GM12878 (cell line): Measurements from ENCODE around the gene CLDN19. TPM values are rescaled to one million over a fixed set of nuclear protein-coding genes. Genes with fewer than 3 reads are reported as not detected.

ENCODE experiments used
- BHLHE40 ChIP-seq, 2 experiments: fragments of 450-650 bp in 1 of 2; IDR thresholded peaks; 2 replicates each; pipeline ENCODE4 v1.6.1; 2011 to 2017; ENCODE audit warnings: low read depth in 2 of 2, borderline replicate concordance in 1 of 2, improper control_type of control experiment in 1 of 2, low read length in 1 of 2, mild to moderate bottlenecking in 1 of 2
- DPF2 ChIP-seq: fragments of 450-650 bp; IDR thresholded peaks from 2 replicates; pipeline ENCODE4 v1.6.1; 2017; ENCODE audit warnings: mild to moderate bottlenecking
- KAT2A ChIP-seq: conservative IDR thresholded peaks from 2 replicates; pipeline ENCODE4 v1.6.1; 2011; ENCODE audit warnings: low read depth, low read length; ENCODE audit not compliant: control insufficient read depth
- KLF5 ChIP-seq: fragments of 450-650 bp; IDR thresholded peaks from 2 replicates; pipeline ENCODE4 v1.6.1; 2014; ENCODE audit warnings: mild to moderate bottlenecking; ENCODE audit not compliant: partially characterized antibody
- MEF2B ChIP-seq: fragments of 450-650 bp; IDR thresholded peaks from 2 replicates; pipeline ENCODE4 v1.6.1; 2018; ENCODE audit warnings: mild to moderate bottlenecking, moderate library complexity; ENCODE audit not compliant: partially characterized antibody, poor library complexity, severe bottlenecking
- MXI1 ChIP-seq: fragments of 150-350 bp; IDR thresholded peaks from 2 replicates; pipeline ENCODE4 v1.6.1; 2011; ENCODE audit warnings: low read depth, mild to moderate bottlenecking, inconsistent platforms, low read length, improper control_type of control experiment
- NRF1 ChIP-seq: conservative IDR thresholded peaks from 2 replicates; pipeline ENCODE4 v1.6.1; 2011; ENCODE audit warnings: mild to moderate bottlenecking, low read depth, low read length, improper control_type of control experiment
- PAX5 ChIP-seq: IDR thresholded peaks from 2 replicates; pipeline ENCODE4 v1.6.1; 2011; ENCODE audit warnings: low read depth, low read length, borderline replicate concordance
- SRF ChIP-seq, 2 experiments: IDR thresholded peaks; 2 replicates each; pipeline ENCODE4 v1.6.1; 2011; ENCODE audit warnings: low read depth in 2 of 2, low read length in 2 of 2, mild to moderate bottlenecking in 1 of 2, moderate library complexity in 1 of 2
- TAF1 ChIP-seq: IDR thresholded peaks from 2 replicates; pipeline ENCODE4 v1.6.1; 2011; ENCODE audit warnings: mild to moderate bottlenecking, low read depth, low read length, borderline replicate concordance
- TCF12 ChIP-seq: IDR thresholded peaks from 2 replicates; pipeline ENCODE4 v1.6.1; 2011; ENCODE audit warnings: low read depth, mild to moderate bottlenecking, low read length
- WRNIP1 ChIP-seq: IDR thresholded peaks from 2 replicates; pipeline ENCODE4 v1.6.1; 2011; ENCODE audit warnings: low read depth, low read length, improper control_type of control experiment, borderline replicate concordance
- ZNF207 ChIP-seq: fragments of 450-650 bp; IDR thresholded peaks from 2 replicates; pipeline ENCODE4 v1.6.1; 2014; ENCODE audit warnings: antibody characterized with exemption, mild to moderate bottlenecking, borderline replicate concordance
- ZNF274 ChIP-seq: IDR thresholded peaks from one replicate; pipeline ENCODE4 v1.8.0; 2011; ENCODE audit not compliant: insufficient read length, insufficient read depth
- polyA plus RNA-seq, 11 experiments: library from polyadenylated mRNA; depleted of rRNA in 4 of 11; unstranded in 6 of 11; stranded (reverse) in 5 of 11; fragments of >200 nt; fragmentation: Nextera tagmentation in 4 of 11; fragmentation: Illumina TruSeq in 1 of 11; extraction: Ambion mirVana in 4 of 11; extraction: Trizol in 1 of 11; gene quantifications; 1 replicate in 1 of 11; 2 replicates in 10 of 11; pipeline versions ENCODE4 v1.2.1 to v1.2.3, GENCODE V29; 2011 to 2016; ENCODE audit warnings: inconsistent platforms in 2 of 11, missing spikeins in 2 of 11, low read depth in 1 of 11
- total RNA-seq, 4 experiments: library from RNA; depleted of rRNA in 3 of 4; stranded (reverse); fragments of >200 nt in 3 of 4; fragmentation: Illumina TruSeq in 1 of 4; extraction: Trizol in 1 of 4; gene quantifications; 2 replicates each; pipeline versions ENCODE4 v1.2.1 to v1.2.3, GENCODE V29; 2013 to 2021
- TF ChIP-seq, protein P1 (sequence below): IDR thresholded peaks from 2 replicates; pipeline ENCODE4 v1.6.1; 2011; ENCODE audit warnings: borderline replicate concordance, low read depth, mild to moderate bottlenecking, moderate library complexity, mixed read lengths, low read length; ENCODE audit not compliant: insufficient read depth; ENCODE audit errors: extremely low read length
- TF ChIP-seq, protein P2 (sequence below), 3 experiments: IDR thresholded peaks in 2 of 3; conservative IDR thresholded peaks in 1 of 3; 2 replicates each; pipeline ENCODE4 v1.5.1; 2011; ENCODE audit warnings: low read depth in 3 of 3, low read length in 3 of 3, mild to moderate bottlenecking in 3 of 3, control low read depth in 2 of 3, moderate library complexity in 2 of 3, inconsistent platforms in 1 of 3, mixed read lengths in 1 of 3; ENCODE audit not compliant: control insufficient read depth in 2 of 3, insufficient read depth in 1 of 3; ENCODE audit errors: extremely low read depth in 1 of 3
- TF ChIP-seq, protein P3 (sequence below): IDR thresholded peaks from 2 replicates; pipeline ENCODE4 v1.6.1; 2012; ENCODE audit warnings: improper control_type of control experiment, low read depth, low read length; ENCODE audit not compliant: insufficient replicate concordance
- TF ChIP-seq, protein P4 (sequence below): IDR thresholded peaks from 2 replicates; pipeline ENCODE4 v1.6.1; 2011; ENCODE audit warnings: borderline replicate concordance, low read depth, mild to moderate bottlenecking, moderate library complexity, low read length; ENCODE audit not compliant: insufficient read depth, poor library complexity, severe bottlenecking

CLDN19 gene
- total and polyA plus RNA-seq, 10 of the 15 experiments (the other 5 are each of a cell fraction or from before 2014, with no cell fraction given) = not detected

DNA sequence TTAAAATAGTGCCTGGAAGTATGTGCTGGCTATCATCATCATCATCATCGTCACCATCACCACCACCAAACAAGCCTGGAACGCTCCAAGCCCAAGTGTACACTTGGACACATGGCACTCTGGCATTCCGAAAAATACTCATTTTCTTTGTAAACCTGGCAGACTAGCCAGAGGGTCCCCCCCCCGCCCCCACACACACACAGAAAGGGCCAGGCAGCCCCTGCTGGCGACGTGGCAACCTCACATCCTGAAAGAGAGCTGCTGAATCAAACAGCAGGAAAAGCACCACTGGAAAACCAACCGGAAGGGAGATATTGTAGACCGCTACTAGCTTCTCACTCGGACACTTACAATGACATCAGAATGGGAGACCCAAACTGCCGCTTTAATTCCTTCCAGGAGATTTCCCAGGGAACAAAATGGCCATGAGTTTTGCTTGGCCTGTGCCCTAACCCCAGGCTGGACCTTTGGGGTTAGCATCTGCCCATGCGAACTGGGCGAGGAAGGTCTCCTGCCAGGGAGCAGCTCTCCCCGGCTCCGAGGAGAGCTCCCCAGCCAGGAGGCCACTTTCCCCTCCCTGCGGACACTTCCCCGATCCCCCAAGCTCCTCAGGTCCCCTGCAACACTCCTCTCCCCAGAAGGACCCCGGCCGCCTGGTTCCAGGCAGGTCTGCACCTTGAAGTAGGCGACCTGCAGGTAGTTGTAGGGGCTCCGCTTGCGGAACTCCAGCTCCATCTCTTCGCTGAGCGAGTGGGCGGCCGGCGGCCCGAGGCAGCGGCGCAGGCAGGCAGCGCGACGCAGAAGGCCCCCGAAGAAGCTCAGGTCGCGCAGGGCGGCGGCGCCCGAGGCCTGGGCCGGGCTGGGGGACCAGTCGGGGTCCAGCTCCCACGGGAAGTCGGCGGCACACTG, 26.1 kb upstream of the CLDN19 start (continued):
- TF ChIP-seq SRF (IDR thresholded peaks at IDR 0.05; ENCODE audit: low read depth in 2 of 2, low read length in 2 of 2) (no peak), MXI1 (peak; percentile 40; the same call in 1 of the 2 replicates), PAX5 (0 out of 2 replicates have a peak, but pooled peaks have one; percentile 12), ZNF207 (no peak), ZNF274 (no peak), TCF12 (no peak), TAF1 (no peak), BHLHE40 (IDR thresholded peaks at IDR 0.05; ENCODE audit: borderline replicate concordance in 1 of 2, low read depth in 2 of 2, low read length in 1 of 2) (no peak), WRNIP1 (no peak), KAT2A (no peak), DPF2 (peak; percentile 65), KLF5 (no peak), MEF2B (no peak), NRF1 (no peak)
- TF ChIP-seq, protein P1, sequence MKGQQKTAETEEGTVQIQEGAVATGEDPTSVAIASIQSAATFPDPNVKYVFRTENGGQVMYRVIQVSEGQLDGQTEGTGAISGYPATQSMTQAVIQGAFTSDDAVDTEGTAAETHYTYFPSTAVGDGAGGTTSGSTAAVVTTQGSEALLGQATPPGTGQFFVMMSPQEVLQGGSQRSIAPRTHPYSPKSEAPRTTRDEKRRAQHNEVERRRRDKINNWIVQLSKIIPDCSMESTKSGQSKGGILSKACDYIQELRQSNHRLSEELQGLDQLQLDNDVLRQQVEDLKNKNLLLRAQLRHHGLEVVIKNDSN = no peak
- TF ChIP-seq, protein P2, sequence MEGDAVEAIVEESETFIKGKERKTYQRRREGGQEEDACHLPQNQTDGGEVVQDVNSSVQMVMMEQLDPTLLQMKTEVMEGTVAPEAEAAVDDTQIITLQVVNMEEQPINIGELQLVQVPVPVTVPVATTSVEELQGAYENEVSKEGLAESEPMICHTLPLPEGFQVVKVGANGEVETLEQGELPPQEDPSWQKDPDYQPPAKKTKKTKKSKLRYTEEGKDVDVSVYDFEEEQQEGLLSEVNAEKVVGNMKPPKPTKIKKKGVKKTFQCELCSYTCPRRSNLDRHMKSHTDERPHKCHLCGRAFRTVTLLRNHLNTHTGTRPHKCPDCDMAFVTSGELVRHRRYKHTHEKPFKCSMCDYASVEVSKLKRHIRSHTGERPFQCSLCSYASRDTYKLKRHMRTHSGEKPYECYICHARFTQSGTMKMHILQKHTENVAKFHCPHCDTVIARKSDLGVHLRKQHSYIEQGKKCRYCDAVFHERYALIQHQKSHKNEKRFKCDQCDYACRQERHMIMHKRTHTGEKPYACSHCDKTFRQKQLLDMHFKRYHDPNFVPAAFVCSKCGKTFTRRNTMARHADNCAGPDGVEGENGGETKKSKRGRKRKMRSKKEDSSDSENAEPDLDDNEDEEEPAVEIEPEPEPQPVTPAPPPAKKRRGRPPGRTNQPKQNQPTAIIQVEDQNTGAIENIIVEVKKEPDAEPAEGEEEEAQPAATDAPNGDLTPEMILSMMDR (IDR thresholded peaks at IDR 0.05 in 2 of 3, conservative IDR thresholded peaks at IDR 0.05 in 1 of 3; ENCODE audit: control insufficient read depth in 2 of 3, extremely low read depth in 1 of 3, insufficient read depth in 1 of 3, low read depth in 3 of 3, low read length in 3 of 3) = peak; percentile 37 to 60 (median 46); a peak in 5 of 6 replicates
- TF ChIP-seq, protein P3, sequence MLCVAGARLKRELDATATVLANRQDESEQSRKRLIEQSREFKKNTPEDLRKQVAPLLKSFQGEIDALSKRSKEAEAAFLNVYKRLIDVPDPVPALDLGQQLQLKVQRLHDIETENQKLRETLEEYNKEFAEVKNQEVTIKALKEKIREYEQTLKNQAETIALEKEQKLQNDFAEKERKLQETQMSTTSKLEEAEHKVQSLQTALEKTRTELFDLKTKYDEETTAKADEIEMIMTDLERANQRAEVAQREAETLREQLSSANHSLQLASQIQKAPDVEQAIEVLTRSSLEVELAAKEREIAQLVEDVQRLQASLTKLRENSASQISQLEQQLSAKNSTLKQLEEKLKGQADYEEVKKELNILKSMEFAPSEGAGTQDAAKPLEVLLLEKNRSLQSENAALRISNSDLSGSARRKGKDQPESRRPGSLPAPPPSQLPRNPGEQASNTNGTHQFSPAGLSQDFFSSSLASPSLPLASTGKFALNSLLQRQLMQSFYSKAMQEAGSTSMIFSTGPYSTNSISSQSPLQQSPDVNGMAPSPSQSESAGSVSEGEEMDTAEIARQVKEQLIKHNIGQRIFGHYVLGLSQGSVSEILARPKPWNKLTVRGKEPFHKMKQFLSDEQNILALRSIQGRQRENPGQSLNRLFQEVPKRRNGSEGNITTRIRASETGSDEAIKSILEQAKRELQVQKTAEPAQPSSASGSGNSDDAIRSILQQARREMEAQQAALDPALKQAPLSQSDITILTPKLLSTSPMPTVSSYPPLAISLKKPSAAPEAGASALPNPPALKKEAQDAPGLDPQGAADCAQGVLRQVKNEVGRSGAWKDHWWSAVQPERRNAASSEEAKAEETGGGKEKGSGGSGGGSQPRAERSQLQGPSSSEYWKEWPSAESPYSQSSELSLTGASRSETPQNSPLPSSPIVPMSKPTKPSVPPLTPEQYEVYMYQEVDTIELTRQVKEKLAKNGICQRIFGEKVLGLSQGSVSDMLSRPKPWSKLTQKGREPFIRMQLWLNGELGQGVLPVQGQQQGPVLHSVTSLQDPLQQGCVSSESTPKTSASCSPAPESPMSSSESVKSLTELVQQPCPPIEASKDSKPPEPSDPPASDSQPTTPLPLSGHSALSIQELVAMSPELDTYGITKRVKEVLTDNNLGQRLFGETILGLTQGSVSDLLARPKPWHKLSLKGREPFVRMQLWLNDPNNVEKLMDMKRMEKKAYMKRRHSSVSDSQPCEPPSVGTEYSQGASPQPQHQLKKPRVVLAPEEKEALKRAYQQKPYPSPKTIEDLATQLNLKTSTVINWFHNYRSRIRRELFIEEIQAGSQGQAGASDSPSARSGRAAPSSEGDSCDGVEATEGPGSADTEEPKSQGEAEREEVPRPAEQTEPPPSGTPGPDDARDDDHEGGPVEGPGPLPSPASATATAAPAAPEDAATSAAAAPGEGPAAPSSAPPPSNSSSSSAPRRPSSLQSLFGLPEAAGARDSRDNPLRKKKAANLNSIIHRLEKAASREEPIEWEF = no peak
- TF ChIP-seq, protein P4, sequence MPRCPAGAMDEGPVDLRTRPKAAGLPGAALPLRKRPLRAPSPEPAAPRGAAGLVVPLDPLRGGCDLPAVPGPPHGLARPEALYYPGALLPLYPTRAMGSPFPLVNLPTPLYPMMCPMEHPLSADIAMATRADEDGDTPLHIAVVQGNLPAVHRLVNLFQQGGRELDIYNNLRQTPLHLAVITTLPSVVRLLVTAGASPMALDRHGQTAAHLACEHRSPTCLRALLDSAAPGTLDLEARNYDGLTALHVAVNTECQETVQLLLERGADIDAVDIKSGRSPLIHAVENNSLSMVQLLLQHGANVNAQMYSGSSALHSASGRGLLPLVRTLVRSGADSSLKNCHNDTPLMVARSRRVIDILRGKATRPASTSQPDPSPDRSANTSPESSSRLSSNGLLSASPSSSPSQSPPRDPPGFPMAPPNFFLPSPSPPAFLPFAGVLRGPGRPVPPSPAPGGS = no peak
